SKM-1 treated with dmso at 0.1 percent for 144 hours (cell line): Measurements from ENCODE around the gene INTS1.

ENCODE experiments used
- DNase-seq: peaks from one replicate; lab custom pipeline; 2025; ENCODE audit not compliant: unreplicated experiment; lab: John Stamatoyannopoulos, UW

The INTS1 gene

GRCh38 chr7:1492221-1492620, 12.0 kb downstream of the INTS1 start:
- no peak for DNase-seq

GRCh38 chr7:1490837-1491236, 13.4 kb downstream of the INTS1 start:
- DNase-seq, result no peak

DNA sequence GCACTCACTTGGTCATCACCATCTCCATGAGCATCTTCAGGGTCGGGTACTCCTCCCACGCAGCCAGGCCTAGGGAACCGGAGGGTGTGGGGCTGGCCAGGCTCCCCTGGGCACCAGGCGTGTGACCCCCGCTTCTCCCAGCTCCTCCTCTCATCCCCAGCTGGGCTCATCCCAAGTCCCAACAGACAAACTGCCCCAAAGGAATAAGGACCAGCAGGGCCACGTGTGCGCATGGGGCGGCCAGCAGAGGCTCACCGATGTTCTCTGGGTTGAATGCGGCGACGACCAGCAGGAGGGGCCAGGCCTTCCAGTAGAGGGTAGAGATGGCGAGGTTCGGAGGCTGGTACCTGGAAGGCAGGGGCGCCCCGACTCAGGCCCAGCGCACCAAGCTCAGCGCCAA, 14.9 kb downstream of the INTS1 start:
- DNase-seq, result no peak

GRCh38 chr7:1488016-1488415, 16.2 kb downstream of the INTS1 start:
- DNase-seq, result no peak

- no peak for DNase-seq
Measured at GRCh38 chr7:1487466-1487865, 16.7 kb downstream of the INTS1 start.

- no peak for DNase-seq
Measured at GRCh38 chr7:1486571-1486970, 17.6 kb downstream of the INTS1 start.

DNA sequence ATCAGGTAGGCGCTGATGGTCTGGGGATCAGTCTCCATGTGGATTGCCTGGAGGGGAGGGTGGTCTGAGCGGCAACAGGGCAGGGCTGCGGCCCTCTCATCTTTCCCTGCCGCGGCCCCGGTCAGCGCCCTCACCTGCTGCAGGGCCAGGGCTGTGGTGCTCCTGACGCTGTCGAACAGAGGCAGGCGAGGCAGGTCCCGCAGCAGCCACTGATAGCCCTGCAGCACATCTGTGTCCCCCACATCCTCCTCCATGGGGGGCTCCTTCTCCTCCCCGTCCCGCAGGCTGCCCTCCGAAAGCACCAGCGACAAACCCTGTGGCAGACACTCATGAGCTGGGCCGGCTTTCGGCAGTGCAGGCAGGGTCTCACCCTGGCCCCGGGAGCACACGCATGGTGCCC, 19.0 kb downstream of the INTS1 start:
- no peak for DNase-seq

DNA sequence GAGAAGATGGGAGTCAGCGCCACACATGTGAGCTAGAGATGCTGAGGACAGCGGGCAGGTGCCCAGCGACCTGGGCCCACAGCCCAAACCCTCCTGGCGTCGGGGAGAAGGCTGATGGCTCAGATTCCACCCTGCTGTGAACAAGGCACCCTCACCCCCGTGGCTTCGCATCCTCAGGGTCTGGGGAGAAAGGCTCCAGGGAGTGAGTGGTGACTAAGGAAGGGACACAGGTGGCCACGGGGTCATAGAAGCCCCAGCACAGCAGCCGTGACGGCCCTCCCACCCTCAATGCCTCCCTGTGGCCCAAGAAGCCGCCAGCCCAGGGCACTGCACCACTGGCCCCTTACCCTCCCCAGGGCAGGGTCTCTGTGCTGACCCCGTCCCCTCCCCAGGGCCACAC, 19.6 kb downstream of the INTS1 start:
- no peak for DNase-seq

GRCh38 chr7:1483536-1484505, 20.4 kb downstream of the INTS1 start:
- no peak for DNase-seq

- no peak for DNase-seq
Measured at GRCh38 chr7:1483079-1483478, 21.1 kb downstream of the INTS1 start.

GRCh38 chr7:1481300-1481699, 22.9 kb downstream of the INTS1 start:
- DNase-seq, result no peak

- no peak for DNase-seq
Measured at GRCh38 chr7:1480670-1481069, 23.5 kb downstream of the INTS1 start.

GRCh38 chr7:1479287-1479686, 24.9 kb downstream of the INTS1 start:
- DNase-seq, result no peak

DNA sequence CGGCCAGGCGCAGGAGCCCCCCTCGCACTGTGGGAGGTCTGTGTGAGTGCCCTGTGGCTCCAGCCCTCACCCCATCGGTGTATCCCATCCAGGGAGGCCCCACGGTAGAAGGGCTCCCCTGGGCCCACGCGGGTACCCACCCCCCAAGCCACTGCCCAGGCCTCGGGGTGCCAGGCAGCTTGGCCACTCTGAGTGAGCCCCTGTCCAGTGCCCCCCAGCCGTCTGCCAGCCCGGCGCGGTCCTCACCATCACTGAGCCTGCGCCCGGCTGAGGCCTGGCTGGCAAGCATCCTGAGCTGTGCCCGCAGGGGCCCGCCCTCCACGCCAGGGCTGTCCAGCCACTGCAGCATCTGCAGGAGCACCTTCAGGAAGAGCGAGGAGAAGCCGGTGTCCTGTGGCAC, 25.7 kb downstream of the INTS1 start:
- DNase-seq, result no peak

- DNase-seq, result no peak
Measured at GRCh38 chr7:1476859-1477258, 27.3 kb downstream of the INTS1 start.

GRCh38 chr7:1475991-1476390, 28.2 kb downstream of the INTS1 start:
- no peak for DNase-seq

GRCh38 chr7:1475393-1475792, 28.8 kb downstream of the INTS1 start:
- DNase-seq, result no peak

DNA sequence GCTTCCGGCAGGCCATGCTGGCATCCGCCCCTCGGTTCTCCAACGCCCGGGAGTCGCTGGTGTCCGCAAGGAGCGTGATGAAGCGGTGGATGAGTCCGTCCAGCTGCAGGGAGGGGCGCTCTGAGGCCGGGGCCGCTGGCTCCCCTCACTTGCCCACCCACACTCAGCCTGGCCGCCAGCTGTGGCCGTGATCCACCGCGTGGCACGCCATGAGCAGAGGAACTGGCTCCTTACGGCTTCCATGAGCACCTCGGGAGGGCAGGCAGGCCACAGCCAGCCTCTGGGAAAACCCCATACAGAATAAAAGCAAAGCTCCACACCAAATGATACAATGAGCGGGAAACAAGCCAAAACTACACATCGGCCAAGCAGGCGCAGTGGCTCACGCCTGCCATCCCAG, 29.5 kb downstream of the INTS1 start:
- DNase-seq, result no peak

GRCh38 chr7:1473864-1474512, 30.2 kb downstream of the INTS1 start:
- peak; percentile 59 for DNase-seq

- DNase-seq, result no peak
Measured at GRCh38 chr7:1470901-1471300, 33.3 kb downstream of the INTS1 start.

- DNase-seq, result no peak
Measured at GRCh38 chr7:1468643-1469298, 35.4 kb downstream of the INTS1 start.

GRCh38 chr7:1468203-1468602, 36.0 kb downstream of the INTS1 start:
- no peak for DNase-seq
